CD14-positive monocyte (primary cell): ENCODE measurements around the gene EFHC1. TPM values are rescaled to one million over a fixed set of nuclear protein-coding genes. Genes with fewer than 3 reads are reported as not detected.
"Not testable (repeated sequence)": the region's sequence is repeated elsewhere in the genome, so short reads cannot be mapped to it uniquely, and the experiment has no call there.

Experiments
- DNase-seq, 3 donors: peaks; one replicate each; pipeline ENCODE4 v3.0.0-alpha.2; 2011 to 2022
- H2AFZ ChIP-seq: 2 replicates; pipeline ENCODE4 v1.6.0; 2012; ENCODE audit warnings: mild to moderate bottlenecking, low read depth, low read length, inconsistent platforms; ENCODE audit not compliant: insufficient read depth, poor library complexity, severe bottlenecking
- H3K27ac ChIP-seq, 2 donors: 1 replicate in 1 of 2; 2 replicates in 1 of 2; pipeline ENCODE4 v1.5.1; 2012 to 2013; ENCODE audit warnings: low read length in 2 of 2, control low read depth in 1 of 2, inconsistent platforms in 1 of 2, low read depth in 1 of 2, mild to moderate bottlenecking in 1 of 2
- H3K27me3 ChIP-seq, 2 donors: one replicate each; pipeline versions ENCODE4 v1.6.0 to v1.6.1; 2011 to 2013; ENCODE audit warnings: low read length in 2 of 2; ENCODE audit not compliant: control insufficient read depth in 2 of 2, insufficient read depth in 2 of 2
- H3K36me3 ChIP-seq, 2 donors: replicated peaks in 1 of 2; 1 replicate in 1 of 2; 2 replicates in 1 of 2; pipeline versions ENCODE4 v1.5.1 to v1.6.1; 2012 to 2013; ENCODE audit warnings: low read length in 2 of 2, control low read depth in 1 of 2, inconsistent platforms in 1 of 2, mild to moderate bottlenecking in 1 of 2; ENCODE audit not compliant: insufficient read depth in 2 of 2, control insufficient read depth in 1 of 2
- H3K4me1 ChIP-seq, 2 donors: 1 replicate in 1 of 2; 2 replicates in 1 of 2; pipeline versions ENCODE4 v1.5.1 to v1.6.1; 2012 to 2013; ENCODE audit warnings: low read length in 2 of 2, control low read depth in 1 of 2, inconsistent platforms in 1 of 2, mild to moderate bottlenecking in 1 of 2, moderate library complexity in 1 of 2; ENCODE audit not compliant: insufficient read depth in 2 of 2, control insufficient read depth in 1 of 2
- H3K4me2 ChIP-seq: replicated peaks from 2 replicates; pipeline ENCODE3; 2012; ENCODE audit warnings: low read length, moderate library complexity, mild to moderate bottlenecking; ENCODE audit not compliant: poor library complexity, severe bottlenecking; ENCODE audit errors: extremely low read depth
- H3K4me3 ChIP-seq, 3 experiments: fragments of 200-600 bp in 1 of 3; sonication (generic) in 1 of 3; replicated peaks in 1 of 3; 1 replicate in 2 of 3; 2 replicates in 1 of 3; pipeline ENCODE4 v1.5.1; 2011 to 2013; ENCODE audit warnings: low read length in 3 of 3, mild to moderate bottlenecking in 3 of 3, control low read depth in 2 of 3, low read depth in 2 of 3, inconsistent platforms in 1 of 3, moderate library complexity in 1 of 3
- H3K79me2 ChIP-seq: 2 replicates; pipeline ENCODE4 v1.6.0; 2012; ENCODE audit warnings: mild to moderate bottlenecking, control low read depth, inconsistent platforms, low read length, moderate library complexity; ENCODE audit not compliant: insufficient read depth
- H3K9ac ChIP-seq: 2 replicates; pipeline ENCODE4 v1.6.0; 2017; ENCODE audit warnings: low read length, mild to moderate bottlenecking; ENCODE audit not compliant: insufficient read depth, poor library complexity, severe bottlenecking
- H3K9me3 ChIP-seq, 2 donors: replicated peaks in 1 of 2; 1 replicate in 1 of 2; 2 replicates in 1 of 2; pipeline versions ENCODE4 v1.5.1 to v1.6.1; 2012 to 2013; ENCODE audit warnings: low read length in 2 of 2, control low read depth in 1 of 2; ENCODE audit not compliant: control insufficient read depth in 1 of 2, insufficient read depth in 1 of 2
- H4K20me1 ChIP-seq: 2 replicates; pipeline ENCODE4 v1.6.0; 2012; ENCODE audit warnings: mild to moderate bottlenecking, low read length, control low read depth, moderate library complexity; ENCODE audit not compliant: insufficient read depth
- H3K27ac Mint-ChIP-seq, 7 donors: one replicate each; pipeline ENCODE4 v1.8.0; 2020; ENCODE audit warnings: mild to moderate bottlenecking in 7 of 7, mixed read lengths in 7 of 7, moderate library complexity in 6 of 7, inconsistent platforms in 2 of 7
- H3K27me3 Mint-ChIP-seq, 3 donors: one replicate each; pipeline ENCODE4 v1.8.0; 2021 to 2022; ENCODE audit warnings: low read depth in 3 of 3, mild to moderate bottlenecking in 3 of 3, mixed read lengths in 3 of 3, moderate library complexity in 3 of 3, inconsistent platforms in 1 of 3
- H3K36me3 Mint-ChIP-seq, 2 donors: one replicate each; pipeline ENCODE4 v1.8.0; 2020; ENCODE audit warnings: mixed read lengths in 2 of 2, inconsistent platforms in 1 of 2, mild to moderate bottlenecking in 1 of 2
- H3K4me1 Mint-ChIP-seq: one replicate; pipeline ENCODE4 v1.8.0; 2020; ENCODE audit warnings: mild to moderate bottlenecking, mixed read lengths
- H3K4me3 Mint-ChIP-seq, 2 donors: one replicate each; pipeline ENCODE4 v1.8.0; 2020; ENCODE audit warnings: mild to moderate bottlenecking in 2 of 2, mixed read lengths in 2 of 2, moderate library complexity in 1 of 2
- H3K9me3 Mint-ChIP-seq, 7 donors: one replicate each; pipeline ENCODE4 v1.8.0; 2020 to 2022; ENCODE audit warnings: mixed read lengths in 7 of 7, mild to moderate bottlenecking in 6 of 7, moderate library complexity in 6 of 7, inconsistent platforms in 2 of 7
- WGBS: methylation state at CpG from one replicate; pipeline ENCODE4 v1.1.5; 2013; ENCODE audit warnings: missing lambda C conversion rate; ENCODE audit not compliant: insufficient coverage; 5-methylcytosine and 5-hydroxymethylcytosine counted together
- intact Hi-C, 2 donors: fragments of 100-400 bp; cut with micrococcal nuclease; formaldehyde crosslinking; loops; one replicate each; pipeline versions ENCODE4 v1.15.0 to v1.15.1; 2023
- polyA plus RNA-seq, 3 donors: library from polyadenylated mRNA; depleted of rRNA in 1 of 3; unstranded in 2 of 3; stranded (reverse) in 1 of 3; fragments of 300-500 nt in 2 of 3; fragments of >200 nt in 1 of 3; fragmentation: Illumina TruSeq in 2 of 3; gene quantifications; 1 replicate in 2 of 3; 2 replicates in 1 of 3; pipeline ENCODE4 v1.2.3, GENCODE V29; 2012 to 2021
- TF ChIP-seq, protein P1 (sequence below): fragments of 200-600 bp; IDR thresholded peaks from one replicate; pipeline ENCODE4 v1.8.0; 2022; ENCODE audit warnings: antibody characterized with exemption, mild to moderate bottlenecking

The EFHC1 gene
- polyA plus RNA-seq, 3 donors = 0.30 to 13.5 (median 2.3) TPM

DNA sequence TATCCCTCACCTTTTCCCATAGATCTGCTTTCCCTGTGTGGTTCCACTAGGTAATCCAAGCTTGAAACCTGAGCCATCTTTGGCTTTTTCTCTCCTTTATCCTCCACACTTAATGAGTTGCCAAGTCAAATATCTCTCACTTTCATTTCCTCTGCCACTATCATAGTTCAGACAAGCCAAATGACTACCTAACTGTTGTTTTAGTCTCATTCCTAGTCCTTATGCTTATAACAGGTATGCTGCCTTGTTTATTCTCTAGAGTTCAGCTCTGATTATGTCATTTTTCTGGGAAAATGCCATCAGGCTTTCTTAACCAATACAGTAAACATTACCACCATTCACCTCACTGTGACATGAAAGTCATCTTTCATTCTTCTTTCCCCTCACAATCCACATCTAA, 6.5 kb downstream of the EFHC1 start:
- H3K4me2 ChIP-seq = no peak overlapping the region
- H3K9me3 Mint-ChIP-seq = no peaks in the 10 kb centered on the region
- peaks cover 0 to 5% of the 10 kb centered on the region in 2 donors for H3K36me3 Mint-ChIP-seq
- no peaks in the 10 kb centered on the region for H3K27me3 ChIP-seq
- no peaks in the 10 kb centered on the region for H3K9me3 ChIP-seq
- no peaks in the 10 kb centered on the region for H3K4me1 ChIP-seq
- H3K4me3 ChIP-seq = no peak overlapping the region
- no peak overlapping the region for H3K27ac ChIP-seq
- peaks cover 3% of the 10 kb centered on the region for H3K4me1 Mint-ChIP-seq
- no peak overlapping the region for H3K4me3 Mint-ChIP-seq
- H3K79me2 ChIP-seq = no peaks in the 10 kb centered on the region
- no peak overlapping the region for H2AFZ ChIP-seq
- H4K20me1 ChIP-seq = no peaks in the 10 kb centered on the region
- no peaks in the 10 kb centered on the region for H3K27me3 Mint-ChIP-seq
- no peak overlapping the region for H3K27ac Mint-ChIP-seq
- DNase-seq = no peak
- no peaks in the 10 kb centered on the region for H3K36me3 ChIP-seq
- intact Hi-C loops = no loop called here
- TF ChIP-seq, protein P1, sequence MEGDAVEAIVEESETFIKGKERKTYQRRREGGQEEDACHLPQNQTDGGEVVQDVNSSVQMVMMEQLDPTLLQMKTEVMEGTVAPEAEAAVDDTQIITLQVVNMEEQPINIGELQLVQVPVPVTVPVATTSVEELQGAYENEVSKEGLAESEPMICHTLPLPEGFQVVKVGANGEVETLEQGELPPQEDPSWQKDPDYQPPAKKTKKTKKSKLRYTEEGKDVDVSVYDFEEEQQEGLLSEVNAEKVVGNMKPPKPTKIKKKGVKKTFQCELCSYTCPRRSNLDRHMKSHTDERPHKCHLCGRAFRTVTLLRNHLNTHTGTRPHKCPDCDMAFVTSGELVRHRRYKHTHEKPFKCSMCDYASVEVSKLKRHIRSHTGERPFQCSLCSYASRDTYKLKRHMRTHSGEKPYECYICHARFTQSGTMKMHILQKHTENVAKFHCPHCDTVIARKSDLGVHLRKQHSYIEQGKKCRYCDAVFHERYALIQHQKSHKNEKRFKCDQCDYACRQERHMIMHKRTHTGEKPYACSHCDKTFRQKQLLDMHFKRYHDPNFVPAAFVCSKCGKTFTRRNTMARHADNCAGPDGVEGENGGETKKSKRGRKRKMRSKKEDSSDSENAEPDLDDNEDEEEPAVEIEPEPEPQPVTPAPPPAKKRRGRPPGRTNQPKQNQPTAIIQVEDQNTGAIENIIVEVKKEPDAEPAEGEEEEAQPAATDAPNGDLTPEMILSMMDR = no peak
- no peak overlapping the region for H3K9ac ChIP-seq

DNA sequence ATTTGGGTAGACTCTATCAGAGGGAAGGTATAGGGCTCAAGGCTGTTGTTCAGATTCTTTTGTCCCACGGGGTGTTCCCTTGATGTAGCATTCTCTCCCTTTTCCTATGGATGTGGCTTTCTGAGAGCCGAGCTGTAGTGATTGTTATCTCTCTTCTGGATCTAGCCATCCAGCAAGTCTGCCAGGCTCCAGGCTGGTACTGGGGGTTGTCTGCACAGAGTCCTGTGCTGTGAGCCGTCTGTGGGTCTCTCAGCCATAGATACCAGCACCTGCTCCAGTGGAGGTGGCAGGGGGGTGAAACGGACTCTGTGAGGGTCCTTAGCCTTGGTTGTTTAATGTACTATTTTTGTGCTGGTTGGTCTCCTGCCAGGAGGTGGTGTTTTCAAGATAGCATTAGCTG, 13.2 kb downstream of the EFHC1 start:
- H3K4me1 Mint-ChIP-seq, H3K4me3 Mint-ChIP-seq, H3K9me3 ChIP-seq, H4K20me1 ChIP-seq, intact Hi-C loops, H3K27me3 ChIP-seq, H3K27ac Mint-ChIP-seq, H3K9ac ChIP-seq, H3K4me1 ChIP-seq, H3K9me3 Mint-ChIP-seq, DNase-seq, H2AFZ ChIP-seq, H3K4me3 ChIP-seq, H3K27me3 Mint-ChIP-seq, H3K4me2 ChIP-seq, H3K79me2 ChIP-seq, H3K36me3 ChIP-seq, H3K27ac ChIP-seq: not testable (repeated sequence)
- WGBS = 95% methylated on average over 3 of the region's 4 CpGs
- H3K36me3 Mint-ChIP-seq = peaks cover 4 to 13% of the 10 kb centered on the region in 2 donors
